ENCODE measurements around the gene CCR2. TPM values are rescaled to one million over a fixed set of nuclear protein-coding genes. Genes with fewer than 3 reads are reported as not detected.

The CCR2 gene
- total RNA-seq, 3 donors from 2014 or later = 1.3 to 2.2 (median 2.0) TPM

GRCh38 chr3:46372492-46373359 is 18.8 kb downstream of the CCR2 start:
- TF ChIP-seq CTCF (IDR thresholded peaks at IDR 0.05) = peak in 2 of 3 donors; percentile 14 to 30
- no peak for TF ChIP-seq POLR2A (IDR thresholded peaks at IDR 0.05)
- intact Hi-C loops (cut with DNase I; ENCODE audit: low total_unique reads) = no loop called here
- H3K9me3 ChIP-seq = no peaks in the 10 kb centered on the region

GRCh38 chr3:46374755-46375154 is 20.8 kb downstream of the CCR2 start:
- H3K27ac ChIP-seq = no peak overlapping the region
- H3K27me3 ChIP-seq = peaks cover 0 to 3% of the 10 kb centered on the region in 2 donors
- intact Hi-C loops (cut with DNase I; ENCODE audit: low total_unique reads) = loop anchor here (5.0 kb wide), 1 partner anchor 202 kb away; no protein-coding TSS in a partner anchor
- H3K36me3 ChIP-seq = no peaks in the 10 kb centered on the region
- TF ChIP-seq POLR2AphosphoS5 (IDR thresholded peaks at IDR 0.05) = no peak
- TF ChIP-seq CTCF (IDR thresholded peaks at IDR 0.05) = no peak
- no peak for TF ChIP-seq POLR2A (IDR thresholded peaks at IDR 0.05)
- no peak overlapping the region for H3K4me3 ChIP-seq
- H3K9me3 ChIP-seq = no peaks in the 10 kb centered on the region
- no peaks in the 10 kb centered on the region for H3K4me1 ChIP-seq
- no peak for DNase-seq (ENCODE audit: low spot score in 2 of 2)

More at GRCh38 chr3:46372492-46373359, 18.8 kb downstream of the CCR2 start:
- peaks cover 0 to 3% of the 10 kb centered on the region in 2 donors for H3K27me3 ChIP-seq
- H3K4me1 ChIP-seq = no peaks in the 10 kb centered on the region
- H3K27ac ChIP-seq = no peak overlapping the region
- DNase-seq (ENCODE audit: low spot score in 2 of 2) = no peak
- H3K36me3 ChIP-seq = no peaks in the 10 kb centered on the region
- H3K4me3 ChIP-seq = no peak overlapping the region

- intact Hi-C loops (cut with DNase I; ENCODE audit: low total_unique reads) = loop anchor here (5.0 kb wide), 1 partner anchor 203 kb away; no protein-coding TSS in a partner anchor
- Histone ChIP-seq H3K4me3 (no peak overlapping the region), H3K27ac (no peak overlapping the region), H3K36me3 (no peaks in the 10 kb centered on the region), H3K9me3 (no peaks in the 10 kb centered on the region), H3K27me3 (peaks cover 0 to 3% of the 10 kb centered on the region in 2 donors), H3K4me1 (no peaks in the 10 kb centered on the region)
- DNase-seq (ENCODE audit: low spot score in 2 of 2) = no peak
- TF ChIP-seq POLR2AphosphoS5 (IDR thresholded peaks at IDR 0.05) (no peak), CTCF (IDR thresholded peaks at IDR 0.05) (no peak), POLR2A (IDR thresholded peaks at IDR 0.05) (no peak)
Measured at GRCh38 chr3:46375218-46375617, 21.3 kb downstream of the CCR2 start.

DNA sequence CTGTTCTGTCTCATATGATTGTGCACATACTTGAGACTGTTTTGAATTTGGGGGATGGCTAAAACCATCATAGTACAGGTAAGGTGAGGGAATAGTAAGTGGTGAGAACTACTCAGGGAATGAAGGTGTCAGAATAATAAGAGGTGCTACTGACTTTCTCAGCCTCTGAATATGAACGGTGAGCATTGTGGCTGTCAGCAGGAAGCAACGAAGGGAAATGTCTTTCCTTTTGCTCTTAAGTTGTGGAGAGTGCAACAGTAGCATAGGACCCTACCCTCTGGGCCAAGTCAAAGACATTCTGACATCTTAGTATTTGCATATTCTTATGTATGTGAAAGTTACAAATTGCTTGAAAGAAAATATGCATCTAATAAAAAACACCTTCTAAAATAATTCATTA is 21.9 kb downstream of the CCR2 start:
- H3K9me3 ChIP-seq = no peaks in the 10 kb centered on the region
- intact Hi-C loops (cut with DNase I; ENCODE audit: low total_unique reads) = loop anchor here (5.0 kb wide), 1 partner anchor 204 kb away; no protein-coding TSS in a partner anchor
- no peak for DNase-seq (ENCODE audit: low spot score in 2 of 2)
- H3K4me3 ChIP-seq = no peak overlapping the region
- H3K27ac ChIP-seq = no peak overlapping the region
- TF ChIP-seq POLR2AphosphoS5 (IDR thresholded peaks at IDR 0.05) (no peak), POLR2A (IDR thresholded peaks at IDR 0.05) (no peak), CTCF (IDR thresholded peaks at IDR 0.05) (no peak)
- H3K4me1 ChIP-seq = no peaks in the 10 kb centered on the region
- no peaks in the 10 kb centered on the region for H3K36me3 ChIP-seq
- peaks cover 0 to 3% of the 10 kb centered on the region in 2 donors for H3K27me3 ChIP-seq

GRCh38 chr3:46378426-46378942 is 24.6 kb downstream of the CCR2 start:
- TF ChIP-seq POLR2AphosphoS5 (IDR thresholded peaks at IDR 0.05) = no peak
- no peak for TF ChIP-seq POLR2A (IDR thresholded peaks at IDR 0.05)
- TF ChIP-seq CTCF (IDR thresholded peaks at IDR 0.05) = peak in 2 of 3 donors; percentile 34 to 36
- no peak for DNase-seq (ENCODE audit: low spot score in 2 of 2)
- intact Hi-C loops (cut with DNase I; ENCODE audit: low total_unique reads) = loop anchor here (5.0 kb wide), 1 partner anchor 206 kb away; no protein-coding TSS in a partner anchor

More at GRCh38 chr3:46378426-46378942, 24.6 kb downstream of the CCR2 start:
- no peak overlapping the region for H3K27ac ChIP-seq
- peaks cover 0 to 3% of the 10 kb centered on the region in 2 donors for H3K27me3 ChIP-seq
- no peaks in the 10 kb centered on the region for H3K4me1 ChIP-seq
- no peaks in the 10 kb centered on the region for H3K36me3 ChIP-seq
- no peak overlapping the region for H3K4me3 ChIP-seq
- no peaks in the 10 kb centered on the region for H3K9me3 ChIP-seq
